GM10847 (cell line): Measurements from ENCODE around the gene C1orf52.

ENCODE experiments used
- POLR2A ChIP-seq: IDR thresholded peaks from 2 replicates; pipeline ENCODE4 v1.6.1; 2011; ENCODE audit not compliant: insufficient read length; ENCODE audit errors: extremely low read depth

Gene C1orf52

GRCh38 chr1:85264150-85264549 is 4.7 kb upstream of the C1orf52 start:
- no peak for TF ChIP-seq POLR2A

- no peak for TF ChIP-seq POLR2A
Observed at GRCh38 chr1:85262985-85263384, 3.5 kb upstream of the C1orf52 start.

GRCh38 chr1:85259912-85260274 is 431 bp upstream of the C1orf52 start:
- no peak for TF ChIP-seq POLR2A

GRCh38 chr1:85258536-85259117 is 835 bp downstream of the C1orf52 start:
- TF ChIP-seq POLR2A: no peak

GRCh38 chr1:85245891-85246290 is 13.6 kb downstream of the C1orf52 start:
- no peak for TF ChIP-seq POLR2A

- no peak for TF ChIP-seq POLR2A
Observed at GRCh38 chr1:85245456-85245855, 14.0 kb downstream of the C1orf52 start.

GRCh38 chr1:85244271-85245061 is 15.0 kb downstream of the C1orf52 start:
- TF ChIP-seq POLR2A: no peak

- TF ChIP-seq POLR2A: no peak
Observed at GRCh38 chr1:85243372-85243771, 16.1 kb downstream of the C1orf52 start.

GRCh38 chr1:85240643-85241042 is 18.8 kb downstream of the C1orf52 start:
- no peak for TF ChIP-seq POLR2A

GRCh38 chr1:85240174-85240601 is 19.3 kb downstream of the C1orf52 start:
- no peak for TF ChIP-seq POLR2A

- TF ChIP-seq POLR2A: no peak
Observed at GRCh38 chr1:85237613-85238012, 21.8 kb downstream of the C1orf52 start.

GRCh38 chr1:85230305-85230977 is 29.0 kb downstream of the C1orf52 start:
- no peak for TF ChIP-seq POLR2A

GRCh38 chr1:85229574-85230097 is 29.8 kb downstream of the C1orf52 start:
- TF ChIP-seq POLR2A: no peak

GRCh38 chr1:85228972-85229371 is 30.5 kb downstream of the C1orf52 start:
- no peak for TF ChIP-seq POLR2A

- TF ChIP-seq POLR2A: no peak
Observed at GRCh38 chr1:85225624-85226380, 33.7 kb downstream of the C1orf52 start.
